Tibial nerve (tissue), 4 donors: ENCODE measurements around the gene GALNTL6. TPM values are rescaled to one million over a fixed set of nuclear protein-coding genes. Genes with fewer than 3 reads are reported as not detected.

ENCODE experiments used
- DNase-seq, 2 donors: peaks; one replicate each; pipeline ENCODE4 v3.0.0-alpha.2; 2019; ENCODE audit warnings: low spot score in 2 of 2
- H3K27ac ChIP-seq, 4 donors: fragments of 200-600 bp; sonication (generic) in 3 of 4; one replicate each; pipeline ENCODE4 v1.5.1; 2017 to 2019; ENCODE audit warnings: mild to moderate bottlenecking in 1 of 4
- H3K27me3 ChIP-seq, 2 donors: fragments of 200-600 bp; sonication (generic) in 1 of 2; one replicate each; pipeline versions ENCODE4 v1.5.1 to v1.6.0; 2017 to 2019
- H3K36me3 ChIP-seq, 3 donors: fragments of 200-600 bp; sonication (generic); one replicate each; pipeline ENCODE4 v1.5.1; 2018 to 2019
- H3K4me1 ChIP-seq, 4 donors: fragments of 200-600 bp; sonication (generic) in 3 of 4; one replicate each; pipeline ENCODE4 v1.5.1; 2017 to 2019
- H3K4me3 ChIP-seq, 4 donors: fragments of 200-600 bp; sonication (generic) in 3 of 4; one replicate each; pipeline ENCODE4 v1.5.1; 2017 to 2019; ENCODE audit warnings: mild to moderate bottlenecking in 1 of 4, moderate library complexity in 1 of 4
- H3K9me3 ChIP-seq, 4 donors: fragments of 200-600 bp; sonication (generic) in 3 of 4; one replicate each; pipeline ENCODE4 v1.5.1; 2017 to 2019
- CTCF ChIP-seq, 5 experiments: fragments of 200-600 bp in 3 of 5; fragments of 450-650 bp in 2 of 5; sonication (generic) in 3 of 5; IDR thresholded peaks; one replicate each; pipeline ENCODE4 v1.5.1; 2016 to 2019; ENCODE audit warnings: antibody characterized with exemption in 5 of 5, mild to moderate bottlenecking in 3 of 5, moderate library complexity in 2 of 5
- EP300 ChIP-seq, 2 donors: sonication (generic); formaldehyde crosslinking; IDR thresholded peaks; one replicate each; pipeline ENCODE4 v1.6.1; 2017; ENCODE audit warnings: antibody characterized with exemption in 2 of 2, mild to moderate bottlenecking in 1 of 2
- POLR2A ChIP-seq, 2 donors: fragments of 450-650 bp; IDR thresholded peaks; one replicate each; pipeline ENCODE4 v1.6.1; 2017; ENCODE audit warnings: antibody characterized with exemption in 2 of 2, mild to moderate bottlenecking in 2 of 2, moderate library complexity in 2 of 2
- WGBS, 2 donors: methylation state at CpG; one replicate each; pipeline ENCODE4 v1.1.5; 2018; 5-methylcytosine and 5-hydroxymethylcytosine counted together
- total RNA-seq, 4 donors: library from RNA; depleted of rRNA; stranded (reverse); fragments of >200 nt; gene quantifications; one replicate each; pipeline ENCODE4 v1.1.0, GENCODE V29; 2016

Gene GALNTL6
- total RNA-seq, 4 donors from 2014 or later, result not detected

DNA sequence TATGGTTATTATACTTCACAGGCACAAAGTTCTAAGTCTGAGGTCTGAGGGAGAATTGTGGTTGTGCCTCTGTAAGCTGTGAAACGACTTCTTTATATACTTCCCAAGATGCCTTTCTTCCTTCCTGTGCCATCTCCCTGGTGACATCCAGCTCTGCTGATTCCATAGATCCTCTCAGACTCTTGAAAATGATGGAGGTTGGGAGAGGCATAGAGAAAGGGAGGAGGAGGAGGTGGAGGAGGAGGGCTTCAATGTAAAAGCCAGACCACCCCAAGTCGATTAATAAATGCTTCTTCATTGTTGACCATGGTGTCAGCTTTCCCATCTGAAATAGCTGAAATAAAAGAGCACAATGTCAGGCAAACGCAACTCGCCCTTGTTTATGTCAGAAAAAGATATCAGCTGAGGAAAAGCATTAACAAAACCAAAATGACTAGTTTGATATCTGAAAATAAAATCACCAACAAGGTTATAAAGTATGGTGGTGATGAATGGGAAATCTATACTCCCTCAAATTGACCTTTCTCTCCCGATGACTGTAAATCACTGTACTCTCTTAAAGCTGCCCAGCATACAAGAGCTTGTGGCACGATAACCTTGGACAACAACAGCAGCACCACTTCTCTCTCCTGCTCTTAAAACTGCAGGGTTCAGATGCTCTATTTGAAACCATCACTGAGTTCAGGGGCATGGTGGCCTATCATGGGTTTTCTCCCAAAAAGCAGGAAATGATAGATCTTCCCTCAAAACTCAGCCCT lies 1125.0 kb downstream of the GALNTL6 start:
- 59 to 67% methylated on average over 6 of the region's 6 CpGs for WGBS, 2 donors

DNA sequence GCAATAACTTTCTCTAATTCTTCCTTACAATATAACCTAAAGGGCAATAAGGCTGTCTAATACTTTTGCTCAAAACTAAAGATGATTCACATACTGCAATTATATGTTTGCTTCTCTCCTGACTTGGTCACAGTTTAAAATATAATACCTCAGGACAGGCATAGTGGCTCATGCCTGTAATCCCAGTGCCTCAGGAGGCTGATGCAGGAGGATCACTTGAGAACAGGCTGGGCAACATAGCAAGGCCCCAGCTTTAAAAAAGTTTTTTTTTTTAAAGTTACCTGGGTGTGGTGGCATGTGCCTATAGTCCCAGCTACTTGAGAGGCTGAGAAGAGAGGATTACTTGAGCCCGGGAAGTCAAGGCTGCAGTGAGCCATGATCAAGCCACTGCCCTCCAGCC lies 1125.7 kb downstream of the GALNTL6 start:
- Histone ChIP-seq H3K36me3 (no peaks in the 10 kb centered on the region), H3K27ac (no peak overlapping the region), H3K4me3 (no peak overlapping the region), H3K9me3 (no peaks in the 10 kb centered on the region), H3K27me3 (no peaks in the 10 kb centered on the region), H3K4me1 (no peaks in the 10 kb centered on the region)
- 96 to 100% methylated on average over 1 of the region's 1 CpG for WGBS, 2 donors
- TF ChIP-seq EP300 (IDR thresholded peaks at IDR 0.05), result no peak
- TF ChIP-seq CTCF (IDR thresholded peaks at IDR 0.05), result no peak
- TF ChIP-seq POLR2A (IDR thresholded peaks at IDR 0.05), result no peak
- no peak for DNase-seq

More for the DNA sequence above, 1125.0 kb downstream of the GALNTL6 start:
- H3K9me3 ChIP-seq, result no peaks in the 10 kb centered on the region
- TF ChIP-seq EP300 (IDR thresholded peaks at IDR 0.05) (no peak), POLR2A (IDR thresholded peaks at IDR 0.05) (no peak), CTCF (IDR thresholded peaks at IDR 0.05) (no peak)
- no peak overlapping the region for H3K27ac ChIP-seq
- DNase-seq, result no peak
- H3K27me3 ChIP-seq, result no peaks in the 10 kb centered on the region
- no peaks in the 10 kb centered on the region for H3K36me3 ChIP-seq
- no peak overlapping the region for H3K4me3 ChIP-seq
- H3K4me1 ChIP-seq, result no peaks in the 10 kb centered on the region

DNA sequence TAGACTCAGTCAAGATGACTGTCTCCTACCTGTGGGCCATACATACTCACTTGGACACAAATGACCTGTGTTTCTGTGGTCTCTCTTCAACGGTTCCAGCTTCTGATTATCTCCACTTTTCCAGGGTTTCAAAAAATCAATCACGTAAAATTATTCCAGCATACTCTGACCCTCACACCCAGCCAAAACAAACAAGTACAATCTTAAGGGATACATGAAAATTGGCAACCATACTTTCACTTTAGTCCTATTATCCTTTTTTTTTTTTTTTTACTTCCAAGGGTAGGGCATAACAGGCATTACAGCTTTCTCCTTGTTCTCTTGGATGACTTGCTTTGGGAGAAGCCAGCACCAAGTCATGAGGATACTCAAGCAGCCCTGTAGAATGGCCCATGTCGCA lies 1129.6 kb downstream of the GALNTL6 start:
- DNase-seq, result no peak
- no peak overlapping the region for H3K27ac ChIP-seq
- H3K4me1 ChIP-seq, result peaks cover 0 to 10% (median 0%) of the 10 kb centered on the region in 4 donors
- TF ChIP-seq EP300 (IDR thresholded peaks at IDR 0.05) (no peak), POLR2A (IDR thresholded peaks at IDR 0.05) (no peak), CTCF (IDR thresholded peaks at IDR 0.05) (no peak)
- H3K9me3 ChIP-seq, result no peaks in the 10 kb centered on the region
- WGBS, 2 donors, result 55 to 63% methylated on average over 3 of the region's 3 CpGs
- H3K36me3 ChIP-seq, result no peaks in the 10 kb centered on the region
- no peaks in the 10 kb centered on the region for H3K27me3 ChIP-seq
- no peak overlapping the region for H3K4me3 ChIP-seq

GRCh38 chr4:172945611-172946010 lies 1132.4 kb downstream of the GALNTL6 start:
- H3K27me3 ChIP-seq, result no peaks in the 10 kb centered on the region
- peaks cover 0 to 12% (median 0%) of the 10 kb centered on the region in 4 donors for H3K4me1 ChIP-seq
- DNase-seq, result no peak
- no peaks in the 10 kb centered on the region for H3K36me3 ChIP-seq
- TF ChIP-seq POLR2A (IDR thresholded peaks at IDR 0.05), result no peak
- TF ChIP-seq EP300 (IDR thresholded peaks at IDR 0.05), result no peak
- no peak for TF ChIP-seq CTCF (IDR thresholded peaks at IDR 0.05)
- H3K9me3 ChIP-seq, result no peaks in the 10 kb centered on the region
- no peak overlapping the region for H3K27ac ChIP-seq
- H3K4me3 ChIP-seq, result no peak overlapping the region

GRCh38 chr4:172946503-172946902 lies 1133.3 kb downstream of the GALNTL6 start:
- no peaks in the 10 kb centered on the region for H3K27me3 ChIP-seq
- no peak overlapping the region for H3K27ac ChIP-seq
- H3K4me1 ChIP-seq, result peaks cover 0 to 12% (median 0%) of the 10 kb centered on the region in 4 donors
- no peaks in the 10 kb centered on the region for H3K36me3 ChIP-seq
- no peak for DNase-seq
- no peaks in the 10 kb centered on the region for H3K9me3 ChIP-seq
- 56 to 70% methylated on average over 1 of the region's 1 CpG for WGBS, 2 donors
- TF ChIP-seq CTCF (IDR thresholded peaks at IDR 0.05), result no peak
- no peak for TF ChIP-seq POLR2A (IDR thresholded peaks at IDR 0.05)
- TF ChIP-seq EP300 (IDR thresholded peaks at IDR 0.05), result no peak
- H3K4me3 ChIP-seq, result no peak overlapping the region
